ENCODE results near the gene VDAC2.
A peak's percentile ranks its signal among the peaks of the same experiment; 100 is the strongest.
"Not testable (repeated sequence)": the region's sequence is repeated elsewhere in the genome, so short reads cannot be mapped to it uniquely, and the experiment has no call there.

The VDAC2 gene, protein sequence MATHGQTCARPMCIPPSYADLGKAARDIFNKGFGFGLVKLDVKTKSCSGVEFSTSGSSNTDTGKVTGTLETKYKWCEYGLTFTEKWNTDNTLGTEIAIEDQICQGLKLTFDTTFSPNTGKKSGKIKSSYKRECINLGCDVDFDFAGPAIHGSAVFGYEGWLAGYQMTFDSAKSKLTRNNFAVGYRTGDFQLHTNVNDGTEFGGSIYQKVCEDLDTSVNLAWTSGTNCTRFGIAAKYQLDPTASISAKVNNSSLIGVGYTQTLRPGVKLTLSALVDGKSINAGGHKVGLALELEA

DNA sequence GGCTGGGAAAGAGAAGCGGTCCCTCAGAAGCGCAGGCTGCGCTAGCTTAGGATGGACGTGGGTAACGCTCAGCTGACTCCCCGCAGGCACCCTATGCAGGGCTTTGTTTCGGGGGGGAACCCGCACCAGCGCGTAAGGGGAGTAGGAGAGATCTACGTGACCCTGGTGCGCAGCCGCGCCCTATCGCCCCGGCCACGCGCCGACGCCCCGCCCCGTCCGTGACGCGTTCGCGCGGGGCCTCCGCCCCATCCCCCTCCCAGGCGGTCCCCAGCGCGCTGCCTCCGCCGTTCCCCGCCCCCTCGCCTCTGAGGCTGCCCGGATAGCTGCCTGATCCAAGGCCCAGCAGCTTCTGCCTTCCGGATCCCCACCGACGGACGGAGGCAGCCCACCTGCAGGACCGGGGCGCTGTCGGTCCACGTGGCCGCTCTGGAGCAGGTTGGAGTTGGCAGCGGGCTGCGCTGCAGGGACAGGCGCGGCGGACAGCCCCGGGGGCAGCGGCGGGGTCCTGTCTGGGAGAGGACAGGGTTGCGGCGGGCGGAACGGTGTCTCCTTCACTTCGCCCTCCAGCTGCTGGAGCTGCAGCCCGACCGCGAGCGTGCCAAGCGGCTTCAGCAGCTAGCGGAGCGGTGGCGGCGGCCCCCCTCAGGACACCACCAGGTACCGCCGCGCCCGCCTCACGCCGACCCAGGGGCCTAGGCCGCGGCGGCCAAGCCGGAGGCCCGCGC lies at the start of gene VDAC2:
TSS of gene VDAC2 (plus strand) at position 515 of the 725 bp plus-strand sequence. CDS start 363 bp downstream, outside the sequence.
- DNase-seq = peak; percentile 94

DNA sequence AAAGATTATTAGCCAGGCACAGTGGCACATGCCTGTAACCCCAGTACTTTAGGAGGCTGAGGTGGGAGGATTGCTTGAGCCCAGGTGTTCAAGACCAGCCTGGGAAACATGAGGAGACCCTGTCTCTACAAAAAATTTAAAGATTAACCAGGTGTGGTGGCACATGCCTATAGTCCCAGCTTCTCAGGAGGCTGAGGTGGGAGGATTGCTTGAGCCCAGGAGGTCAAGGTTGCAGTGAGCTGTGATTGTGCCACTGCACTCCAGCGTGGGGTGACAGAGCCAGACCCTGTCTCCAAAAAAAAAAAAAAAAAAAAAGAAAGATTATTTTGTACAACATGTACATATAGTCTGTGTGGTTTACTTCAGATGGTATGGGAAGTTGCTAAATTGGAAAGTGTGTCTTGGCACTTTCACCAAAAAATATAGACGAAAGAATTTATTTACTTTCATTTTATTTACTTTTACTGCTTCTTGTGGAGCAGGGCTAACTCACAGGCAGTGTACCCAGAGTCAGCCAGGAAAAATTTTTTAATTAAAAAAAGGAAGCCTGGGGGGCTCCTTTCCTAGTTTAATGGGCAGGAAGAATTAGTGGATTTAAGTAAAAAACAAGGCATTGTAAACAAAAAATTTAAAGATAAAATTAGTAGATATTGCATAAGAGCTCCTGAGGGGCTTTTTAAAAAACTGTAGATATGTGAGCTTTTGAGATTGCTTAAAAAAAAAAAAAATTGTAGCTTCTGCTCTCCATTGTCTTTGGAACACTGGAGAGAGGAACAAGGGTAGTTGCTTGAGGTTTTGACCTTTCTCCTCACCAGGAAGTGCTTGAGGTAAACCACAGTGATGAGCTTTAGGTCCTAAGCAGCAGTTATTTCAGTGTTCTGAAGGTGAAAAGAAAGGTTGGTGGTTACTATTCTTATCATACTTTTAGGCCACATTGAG lies 44.6 kb upstream of the VDAC2 start:
- DNase-seq = no peak

GRCh38 chr10:75166623-75166972 lies 44.0 kb upstream of the VDAC2 start:
- no peak for DNase-seq

DNA sequence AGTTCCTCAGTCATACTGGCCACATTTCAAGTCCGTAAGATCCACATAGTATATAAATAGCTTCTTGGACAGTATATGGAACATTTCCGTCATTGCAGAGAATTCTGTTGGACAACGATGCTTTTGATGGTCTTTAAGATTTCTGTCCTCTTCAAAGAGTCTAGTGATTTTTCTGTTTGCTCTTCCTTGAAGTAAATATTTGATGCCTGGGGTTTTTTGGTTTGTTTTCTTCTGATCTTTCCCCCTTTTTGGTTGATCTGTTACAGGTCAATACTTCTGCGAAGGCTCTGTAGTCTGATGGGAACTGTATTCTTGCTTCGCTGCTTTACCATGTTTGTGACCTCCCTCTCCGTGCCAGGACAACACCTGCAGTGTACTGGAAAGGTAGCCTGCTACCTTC lies 42.3 kb upstream of the VDAC2 start:
- DNase-seq = no peak

DNA sequence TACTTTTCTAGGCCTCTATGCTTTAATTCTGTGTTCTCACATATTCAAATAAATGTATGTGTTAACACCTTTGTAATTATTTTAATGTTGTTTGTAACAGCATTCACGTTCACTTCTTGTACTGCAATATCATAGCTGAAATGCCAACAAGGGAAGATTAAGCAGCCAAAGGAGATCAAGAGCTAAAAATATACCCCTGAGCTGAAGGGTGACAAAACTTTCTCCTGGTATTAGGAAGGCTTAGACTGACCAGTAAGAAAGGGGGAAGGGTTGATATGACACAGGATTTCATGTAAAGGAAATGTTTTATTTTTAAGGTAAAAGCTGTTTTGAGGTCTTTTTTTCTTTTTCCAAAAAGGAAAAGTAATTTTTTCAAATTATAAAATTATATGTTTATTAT lies 40.4 kb upstream of the VDAC2 start:
- DNase-seq = no peak

GRCh38 chr10:75175046-75175445 lies 35.5 kb upstream of the VDAC2 start:
- DNase-seq = no peak

DNA sequence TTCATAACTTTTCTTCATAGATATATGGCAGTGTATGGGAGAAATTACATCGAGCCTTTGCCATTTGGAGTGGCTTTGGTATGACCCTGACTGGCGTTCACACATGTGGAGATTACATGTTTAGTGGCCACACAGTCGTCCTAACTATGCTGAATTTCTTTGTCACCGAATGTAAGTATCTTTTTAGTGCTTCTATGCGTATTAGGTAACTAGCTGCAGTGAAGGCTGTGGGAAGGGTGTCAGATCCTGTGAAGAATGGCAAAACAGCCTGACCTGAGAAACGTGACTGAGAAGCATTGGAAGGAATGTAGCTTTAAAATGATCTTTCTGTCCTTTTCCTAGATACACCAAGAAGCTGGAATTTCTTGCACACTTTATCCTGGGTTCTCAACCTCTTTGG lies 34.5 kb upstream of the VDAC2 start:
- no peak for DNase-seq

GRCh38 chr10:75176736-75177135 lies 33.9 kb upstream of the VDAC2 start:
- DNase-seq = no peak

DNA sequence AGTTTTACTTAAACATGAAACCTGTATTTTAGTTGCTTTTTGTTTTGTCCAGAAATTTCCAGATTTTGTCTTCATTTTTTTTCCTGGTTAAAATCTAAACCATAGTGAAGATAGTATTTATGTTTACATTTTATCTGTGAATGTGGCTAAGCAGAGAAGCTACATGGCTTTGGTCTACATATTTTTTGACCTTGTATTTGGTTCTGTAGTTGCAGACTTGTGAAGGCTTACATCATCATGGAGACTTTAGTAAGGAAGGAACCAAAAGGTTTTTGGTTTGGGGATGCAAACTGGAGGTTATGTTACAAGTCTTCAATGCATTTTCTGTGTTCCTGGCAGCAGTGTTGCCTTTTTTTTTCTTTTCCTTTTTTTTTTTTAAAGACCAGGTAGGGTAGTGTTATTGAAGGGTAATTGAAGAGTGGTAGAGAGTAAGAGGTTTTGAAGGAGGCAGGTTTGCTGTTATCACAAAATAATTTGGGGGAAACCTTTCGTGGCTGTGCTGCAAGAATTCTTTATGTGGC lies 30.9 kb upstream of the VDAC2 start:
- DNase-seq = no peak

GRCh38 chr10:75180592-75180991 lies 30.0 kb upstream of the VDAC2 start:
- DNase-seq = no peak

- no peak for DNase-seq
Measured at GRCh38 chr10:75181073-75181472, 29.5 kb upstream of the VDAC2 start.

DNA sequence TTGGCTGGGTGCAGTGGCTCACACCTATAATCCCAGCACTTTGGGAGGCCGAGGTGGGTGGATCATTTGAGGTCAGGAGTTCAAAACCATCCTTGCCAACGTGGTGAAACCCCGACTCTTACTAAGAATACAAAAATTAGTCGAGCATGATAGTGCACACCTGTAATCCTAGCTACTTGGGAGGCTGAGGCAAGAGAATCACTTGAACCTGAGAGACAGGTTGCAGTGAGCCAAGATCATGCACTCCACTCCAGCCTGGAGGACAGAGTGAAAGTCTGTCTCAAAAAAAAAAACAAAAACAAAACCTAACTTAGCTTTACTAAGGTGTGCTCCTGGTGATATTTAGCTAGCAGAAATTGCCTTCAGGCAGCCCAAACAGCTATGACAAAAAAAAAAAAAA lies 24.3 kb upstream of the VDAC2 start:
- DNase-seq = no peak

- peak; percentile 71 for DNase-seq
Measured at GRCh38 chr10:75187961-75188426, 22.6 kb upstream of the VDAC2 start.

DNA sequence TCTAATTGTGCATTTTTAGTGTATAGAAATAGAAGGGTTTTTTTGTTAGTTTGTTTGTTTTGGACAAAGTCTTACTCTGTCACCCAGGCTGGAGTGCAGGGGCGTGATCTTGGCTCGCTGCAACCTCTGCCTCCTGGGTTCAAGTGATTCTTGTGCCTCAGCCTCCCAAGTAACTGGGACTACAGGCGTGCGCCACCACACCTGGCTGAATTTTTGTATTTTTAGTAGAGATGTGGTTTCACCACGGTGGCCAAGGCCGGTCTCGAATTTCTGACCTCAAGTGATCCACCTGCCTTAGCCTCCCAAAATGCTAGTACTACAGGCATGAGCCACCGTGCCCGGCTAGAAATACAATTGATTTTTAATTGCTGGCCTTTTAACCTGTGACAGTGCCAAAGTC lies 22.1 kb upstream of the VDAC2 start:
- not testable (repeated sequence) for DNase-seq

DNA sequence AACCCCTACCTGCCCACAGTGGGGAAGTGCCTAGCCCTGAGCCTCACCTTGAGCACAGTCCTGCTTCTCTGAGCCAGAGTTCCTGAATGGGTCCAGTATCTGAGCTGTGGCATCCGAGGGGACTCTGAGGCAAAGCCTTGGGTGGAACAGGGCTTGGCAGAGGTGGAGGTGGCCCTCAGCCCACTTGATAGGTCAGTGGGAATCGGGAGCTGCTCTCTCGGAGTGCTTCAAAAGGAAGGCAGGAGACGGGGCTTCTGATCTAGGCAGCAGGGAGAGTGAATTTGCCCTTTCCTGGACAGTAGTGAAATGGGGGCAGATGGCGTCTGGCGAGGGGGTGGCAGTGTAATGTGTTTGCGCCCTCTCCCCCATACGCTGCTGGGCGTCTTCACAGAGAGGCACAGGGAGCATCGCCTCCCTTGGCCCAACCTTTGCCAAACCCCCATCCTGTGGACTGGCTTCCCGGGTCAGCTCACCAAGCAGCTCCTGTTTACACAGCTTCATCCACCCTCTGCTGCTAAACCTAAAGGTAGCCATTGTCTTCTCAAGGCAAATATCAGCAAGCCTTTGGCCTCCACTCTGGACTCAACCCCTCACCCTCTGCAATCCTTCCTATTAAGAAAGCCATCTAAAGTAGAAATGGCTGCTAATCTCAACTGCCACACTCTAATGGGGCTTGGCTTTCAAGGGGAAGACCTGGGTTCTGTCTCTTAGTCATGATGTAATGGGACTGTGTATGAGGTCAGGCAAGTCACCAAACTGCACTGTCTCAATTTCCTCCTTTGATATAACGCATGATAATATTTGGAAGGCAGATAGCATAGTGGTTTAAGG lies 21.1 kb upstream of the VDAC2 start:
- no peak for DNase-seq

DNA sequence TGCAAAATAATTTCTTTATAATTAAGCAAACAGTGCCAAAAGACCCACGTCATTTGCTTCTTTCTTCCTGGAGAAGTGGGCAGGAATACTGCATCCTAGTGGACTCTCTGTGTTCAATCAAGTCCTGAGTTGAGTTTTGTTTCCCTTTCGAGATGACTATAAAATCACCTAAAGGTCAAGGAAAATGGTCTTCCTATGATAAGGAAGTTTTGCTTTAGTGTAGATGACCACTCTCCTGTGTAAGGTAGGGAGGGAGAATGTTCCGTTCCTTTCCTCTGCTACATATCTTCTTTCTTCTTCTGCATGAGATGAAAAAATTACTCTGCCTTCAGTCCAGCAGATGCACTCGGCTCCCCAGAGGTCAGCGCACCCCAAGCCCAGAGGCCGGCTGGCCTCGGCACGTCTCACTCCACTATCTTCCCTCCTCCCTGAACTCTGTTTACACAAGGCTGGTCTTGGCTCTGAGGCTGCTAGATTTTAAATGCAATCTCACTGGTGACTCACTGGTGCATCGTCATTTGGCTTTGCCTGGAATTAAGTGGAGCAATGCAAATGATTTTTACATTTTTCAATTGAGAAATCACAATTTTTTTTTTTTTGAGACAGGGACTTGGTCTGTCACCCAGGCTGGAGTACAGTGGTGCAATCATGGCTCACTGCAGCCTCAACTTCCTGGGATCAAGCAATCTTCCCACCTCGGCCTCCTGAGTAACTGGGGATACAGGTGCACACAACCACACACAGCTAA lies 18.6 kb upstream of the VDAC2 start:
- no peak for DNase-seq

DNA sequence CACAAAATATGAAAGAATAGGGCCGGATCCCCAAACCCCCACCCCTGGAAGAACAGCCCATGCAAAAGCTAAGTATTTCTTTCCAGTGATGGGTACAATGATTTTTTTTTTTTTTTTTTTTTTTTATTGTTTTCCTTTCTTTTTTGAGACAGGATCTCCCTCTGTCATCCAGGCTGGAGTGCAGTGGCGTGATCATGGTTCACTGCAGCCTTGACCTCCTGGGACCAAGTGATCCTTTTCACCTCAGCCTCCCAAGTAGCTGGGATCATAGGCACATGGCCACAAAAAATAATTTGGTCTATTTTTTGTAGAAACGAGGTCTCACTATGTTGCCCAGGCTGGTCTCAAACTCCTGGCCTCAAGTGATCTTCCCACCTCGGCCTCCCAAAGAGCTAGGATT lies 16.0 kb upstream of the VDAC2 start:
- DNase-seq = not testable (repeated sequence)

DNA sequence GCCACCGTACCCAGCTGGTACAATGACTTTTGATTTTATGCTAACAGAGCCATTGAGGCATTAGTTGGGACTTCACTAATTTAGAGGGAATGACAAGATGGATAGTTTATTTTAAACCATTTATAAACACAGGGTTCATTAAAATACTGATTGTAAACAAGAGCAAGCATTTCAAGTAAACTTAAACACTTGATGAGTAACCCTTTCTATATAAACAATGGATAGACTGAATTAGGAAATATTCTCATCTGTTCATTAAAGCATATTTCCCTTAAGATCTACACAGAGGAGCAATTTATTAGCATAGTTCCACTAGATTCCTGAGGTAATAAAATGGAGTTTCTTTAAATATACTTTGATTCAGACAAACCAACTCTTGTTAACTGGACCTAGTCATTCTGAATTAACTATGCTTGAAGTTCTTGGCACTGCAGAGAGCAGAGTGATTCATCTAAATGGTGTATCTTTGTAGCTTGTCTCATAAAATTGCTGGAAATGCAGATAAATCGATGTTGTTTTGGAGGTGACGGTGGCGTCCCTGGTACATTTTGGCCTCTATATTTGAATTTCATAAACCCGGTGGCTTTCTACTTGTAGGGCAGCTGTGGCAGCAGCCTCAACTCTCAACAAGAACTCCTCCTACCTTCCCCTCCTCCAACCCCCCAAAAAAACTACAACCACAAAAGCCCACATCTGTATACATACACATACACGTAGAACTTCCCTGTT lies 15.4 kb upstream of the VDAC2 start:
- no peak for DNase-seq

- DNase-seq = no peak
Measured at GRCh38 chr10:75197066-75197465, 13.5 kb upstream of the VDAC2 start.

GRCh38 chr10:75197906-75198305 lies 12.7 kb upstream of the VDAC2 start:
- no peak for DNase-seq

DNA sequence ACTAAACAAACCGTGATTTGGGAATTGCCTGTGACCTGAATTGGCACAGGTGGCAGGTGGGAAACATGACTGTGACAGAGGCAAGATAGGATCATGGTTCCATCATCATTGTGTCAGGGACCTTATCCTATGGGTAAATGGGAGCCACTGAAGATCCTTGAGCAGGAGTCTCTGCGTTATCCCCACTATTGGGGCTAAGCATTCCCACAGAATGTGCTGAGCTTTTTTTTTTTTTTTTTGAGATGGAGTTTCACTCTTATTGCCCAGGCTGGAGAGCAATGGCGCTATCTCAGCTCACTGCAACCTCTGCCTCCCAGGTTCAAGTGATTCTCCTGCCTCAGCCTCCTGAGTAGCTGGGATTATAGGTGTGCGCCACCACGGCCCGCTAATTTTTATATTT lies 10.6 kb upstream of the VDAC2 start:
- DNase-seq = not testable (repeated sequence)
